Loucy (cell line): ENCODE data around the gene ALDH3A2.
"Not testable (repeated sequence)": the region's sequence is repeated elsewhere in the genome, so short reads cannot be mapped to it uniquely, and the experiment has no call there.

Experiments used
- H2AFZ ChIP-seq: fragments of 200-600 bp; sonication (generic); 2 replicates; pipeline ENCODE4 v1.6.0; 2016; ENCODE audit warnings: antibody characterized with exemption, mild to moderate bottlenecking, low read length, moderate library complexity
- H3F3A ChIP-seq: fragments of 200-600 bp; 2 replicates; pipeline ENCODE4 v1.6.0; 2016; ENCODE audit warnings: antibody characterized with exemption, low read depth, mild to moderate bottlenecking
- H3K27me3 ChIP-seq: fragments of 200-600 bp; sonication (generic); 2 replicates; pipeline ENCODE4 v1.6.1; 2014; ENCODE audit warnings: low read length, mild to moderate bottlenecking; ENCODE audit not compliant: insufficient read depth, poor library complexity, severe bottlenecking
- H3K36me3 ChIP-seq: fragments of 200-600 bp; sonication (generic); 2 replicates; pipeline ENCODE4 v1.6.1; 2016; ENCODE audit warnings: low read length; ENCODE audit not compliant: insufficient read depth
- H3K4me1 ChIP-seq: fragments of 200-600 bp; sonication (generic); 2 replicates; pipeline ENCODE4 v1.5.1; 2014; ENCODE audit warnings: low read length, mild to moderate bottlenecking; ENCODE audit not compliant: insufficient read depth, poor library complexity, severe bottlenecking
- H3K4me2 ChIP-seq: fragments of 200-600 bp; sonication (generic); 2 replicates; pipeline ENCODE4 v1.6.0; 2014; ENCODE audit warnings: antibody characterized with exemption, low read length, low read depth, mild to moderate bottlenecking; ENCODE audit not compliant: poor library complexity, severe bottlenecking
- H3K4me3 ChIP-seq: fragments of 200-600 bp; sonication (generic); 2 replicates; pipeline ENCODE4 v1.5.1; 2014; ENCODE audit warnings: low read length, mild to moderate bottlenecking, mixed read lengths; ENCODE audit not compliant: poor library complexity, severe bottlenecking
- H3K79me2 ChIP-seq: fragments of 200-600 bp; sonication (generic); 2 replicates; pipeline ENCODE4 v1.6.1; 2014; ENCODE audit warnings: low read length; ENCODE audit not compliant: insufficient read depth
- H3K9ac ChIP-seq: fragments of 200-600 bp; sonication (generic); 2 replicates; pipeline ENCODE4 v1.6.0; 2014; ENCODE audit warnings: mild to moderate bottlenecking, low read depth, low read length, moderate library complexity; ENCODE audit not compliant: poor library complexity, severe bottlenecking
- H3K9me2 ChIP-seq: fragments of 200-600 bp; sonication (generic); replicated peaks from 2 replicates; pipeline ENCODE4 v1.6.1; 2016; ENCODE audit warnings: low read depth, low read length, mixed read lengths
- H3K9me3 ChIP-seq: fragments of 200-600 bp; sonication (generic); 2 replicates; pipeline ENCODE4 v1.6.1; 2014; ENCODE audit warnings: mild to moderate bottlenecking, antibody characterized with exemption, low read length, low read depth; ENCODE audit not compliant: insufficient read depth
- H4K20me1 ChIP-seq: fragments of 200-600 bp; sonication (generic); 2 replicates; pipeline ENCODE4 v1.6.0; 2014; ENCODE audit warnings: antibody characterized with exemption, low read length, mild to moderate bottlenecking; ENCODE audit not compliant: insufficient read depth, poor library complexity, severe bottlenecking
- EZH2phosphoT487 ChIP-seq: fragments of 200-600 bp; IDR thresholded peaks from 2 replicates; pipeline ENCODE4 v1.6.1; 2018; ENCODE audit warnings: antibody characterized with exemption, mild to moderate bottlenecking, moderate library complexity, borderline replicate concordance
- TF ChIP-seq, protein P1 (sequence below): fragments of 200-600 bp; sonication (generic); conservative IDR thresholded peaks from 2 replicates; pipeline ENCODE4 v1.5.1; 2014; ENCODE audit warnings: mild to moderate bottlenecking, antibody characterized with exemption, low read length

Gene ALDH3A2

GRCh38 chr17:19678581-19679453 is 30.3 kb downstream of the ALDH3A2 start:
- no peaks in the 10 kb centered on the region for H3K9me3 ChIP-seq
- no peaks in the 10 kb centered on the region for H3K36me3 ChIP-seq
- H3K4me3 ChIP-seq, result no peak overlapping the region
- no peak overlapping the region for H2AFZ ChIP-seq
- no peaks in the 10 kb centered on the region for H4K20me1 ChIP-seq
- H3K4me1 ChIP-seq, result no peaks in the 10 kb centered on the region
- H3K27me3 ChIP-seq, result no peaks in the 10 kb centered on the region
- TF ChIP-seq EZH2phosphoT487, result no peak
- TF ChIP-seq, protein P1, sequence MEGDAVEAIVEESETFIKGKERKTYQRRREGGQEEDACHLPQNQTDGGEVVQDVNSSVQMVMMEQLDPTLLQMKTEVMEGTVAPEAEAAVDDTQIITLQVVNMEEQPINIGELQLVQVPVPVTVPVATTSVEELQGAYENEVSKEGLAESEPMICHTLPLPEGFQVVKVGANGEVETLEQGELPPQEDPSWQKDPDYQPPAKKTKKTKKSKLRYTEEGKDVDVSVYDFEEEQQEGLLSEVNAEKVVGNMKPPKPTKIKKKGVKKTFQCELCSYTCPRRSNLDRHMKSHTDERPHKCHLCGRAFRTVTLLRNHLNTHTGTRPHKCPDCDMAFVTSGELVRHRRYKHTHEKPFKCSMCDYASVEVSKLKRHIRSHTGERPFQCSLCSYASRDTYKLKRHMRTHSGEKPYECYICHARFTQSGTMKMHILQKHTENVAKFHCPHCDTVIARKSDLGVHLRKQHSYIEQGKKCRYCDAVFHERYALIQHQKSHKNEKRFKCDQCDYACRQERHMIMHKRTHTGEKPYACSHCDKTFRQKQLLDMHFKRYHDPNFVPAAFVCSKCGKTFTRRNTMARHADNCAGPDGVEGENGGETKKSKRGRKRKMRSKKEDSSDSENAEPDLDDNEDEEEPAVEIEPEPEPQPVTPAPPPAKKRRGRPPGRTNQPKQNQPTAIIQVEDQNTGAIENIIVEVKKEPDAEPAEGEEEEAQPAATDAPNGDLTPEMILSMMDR, result no peak
- H3K9me2 ChIP-seq, result no peaks in the 10 kb centered on the region
- no peak overlapping the region for H3K4me2 ChIP-seq
- no peaks in the 10 kb centered on the region for H3F3A ChIP-seq
- H3K9ac ChIP-seq, result no peak overlapping the region
- H3K79me2 ChIP-seq, result no peaks in the 10 kb centered on the region

DNA sequence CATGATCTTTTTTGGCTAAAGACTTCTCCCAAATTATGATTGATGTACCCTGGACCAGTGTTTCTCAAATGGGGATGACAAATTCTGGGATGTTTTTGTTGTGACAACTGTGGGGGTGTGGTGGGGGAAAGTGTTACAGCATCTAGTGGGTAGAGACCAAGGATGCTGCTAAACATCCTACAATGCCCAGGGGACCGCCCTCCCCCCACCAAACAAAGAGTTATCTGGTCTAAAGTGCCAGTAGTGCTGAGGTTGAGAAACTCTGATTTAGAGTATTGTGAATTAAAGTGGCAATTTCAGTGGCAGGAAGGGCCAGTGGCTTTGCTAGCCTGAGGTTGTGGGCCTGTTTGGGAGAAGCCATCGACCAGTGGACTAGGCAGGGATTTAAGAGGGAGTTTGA is 34.6 kb downstream of the ALDH3A2 start:
- H3K4me1 ChIP-seq, result no peaks in the 10 kb centered on the region
- no peaks in the 10 kb centered on the region for H3F3A ChIP-seq
- no peak overlapping the region for H2AFZ ChIP-seq
- no peak overlapping the region for H3K4me2 ChIP-seq
- no peaks in the 10 kb centered on the region for H3K36me3 ChIP-seq
- TF ChIP-seq, protein P1, result no peak
- no peak for TF ChIP-seq EZH2phosphoT487
- H3K4me3 ChIP-seq, result no peak overlapping the region
- no peaks in the 10 kb centered on the region for H3K79me2 ChIP-seq
- H3K9ac ChIP-seq, result no peak overlapping the region
- no peaks in the 10 kb centered on the region for H3K9me2 ChIP-seq
- no peaks in the 10 kb centered on the region for H3K27me3 ChIP-seq
- H3K9me3 ChIP-seq, result no peaks in the 10 kb centered on the region
- no peaks in the 10 kb centered on the region for H4K20me1 ChIP-seq

DNA sequence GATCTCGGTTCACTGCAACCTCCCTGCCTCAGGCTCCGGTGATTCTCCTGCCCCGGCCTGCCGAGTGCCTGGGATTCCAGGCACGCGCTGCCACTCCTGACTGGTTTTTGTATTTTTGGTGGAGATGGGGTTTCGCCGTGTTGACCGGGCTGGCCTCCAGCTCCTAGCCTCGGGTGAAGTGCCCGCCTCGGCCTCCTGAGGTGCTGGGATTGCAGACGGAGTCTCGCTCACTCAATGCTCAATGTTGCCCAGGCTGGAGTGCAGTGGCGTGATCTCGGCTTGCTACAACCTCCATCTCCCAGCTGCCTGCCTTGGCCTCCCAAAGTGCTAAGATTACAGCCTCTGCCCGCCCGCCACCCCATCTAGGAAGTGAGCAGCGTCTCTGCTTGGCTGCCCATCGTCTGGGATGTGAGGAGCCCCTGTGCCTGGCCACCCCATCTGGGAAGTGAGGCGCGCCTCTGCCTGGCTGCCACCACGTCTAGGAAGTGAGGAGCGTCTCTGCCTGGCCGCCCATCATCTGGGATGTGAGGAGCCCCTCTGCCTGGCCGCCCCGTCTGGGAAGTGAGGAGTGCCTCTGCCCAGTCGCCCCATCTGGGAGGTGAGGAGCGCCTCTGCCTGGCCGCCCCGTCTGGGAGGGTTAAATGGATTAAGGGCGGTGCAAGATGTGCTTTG is 36.5 kb downstream of the ALDH3A2 start:
- H3F3A ChIP-seq, H3K9ac ChIP-seq, H3K27me3 ChIP-seq, H3K9me3 ChIP-seq, H3K9me2 ChIP-seq, H2AFZ ChIP-seq, H3K4me2 ChIP-seq, H3K4me1 ChIP-seq, H3K36me3 ChIP-seq, H3K4me3 ChIP-seq, H4K20me1 ChIP-seq, H3K79me2 ChIP-seq: not testable (repeated sequence)
